ENCODE results near the gene AMZ1.
A peak's percentile ranks its signal among the peaks of the same experiment; 100 is the strongest.

The AMZ1 gene, protein sequence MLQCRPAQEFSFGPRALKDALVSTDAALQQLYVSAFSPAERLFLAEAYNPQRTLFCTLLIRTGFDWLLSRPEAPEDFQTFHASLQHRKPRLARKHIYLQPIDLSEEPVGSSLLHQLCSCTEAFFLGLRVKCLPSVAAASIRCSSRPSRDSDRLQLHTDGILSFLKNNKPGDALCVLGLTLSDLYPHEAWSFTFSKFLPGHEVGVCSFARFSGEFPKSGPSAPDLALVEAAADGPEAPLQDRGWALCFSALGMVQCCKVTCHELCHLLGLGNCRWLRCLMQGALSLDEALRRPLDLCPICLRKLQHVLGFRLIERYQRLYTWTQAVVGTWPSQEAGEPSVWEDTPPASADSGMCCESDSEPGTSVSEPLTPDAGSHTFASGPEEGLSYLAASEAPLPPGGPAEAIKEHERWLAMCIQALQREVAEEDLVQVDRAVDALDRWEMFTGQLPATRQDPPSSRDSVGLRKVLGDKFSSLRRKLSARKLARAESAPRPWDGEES

DNA sequence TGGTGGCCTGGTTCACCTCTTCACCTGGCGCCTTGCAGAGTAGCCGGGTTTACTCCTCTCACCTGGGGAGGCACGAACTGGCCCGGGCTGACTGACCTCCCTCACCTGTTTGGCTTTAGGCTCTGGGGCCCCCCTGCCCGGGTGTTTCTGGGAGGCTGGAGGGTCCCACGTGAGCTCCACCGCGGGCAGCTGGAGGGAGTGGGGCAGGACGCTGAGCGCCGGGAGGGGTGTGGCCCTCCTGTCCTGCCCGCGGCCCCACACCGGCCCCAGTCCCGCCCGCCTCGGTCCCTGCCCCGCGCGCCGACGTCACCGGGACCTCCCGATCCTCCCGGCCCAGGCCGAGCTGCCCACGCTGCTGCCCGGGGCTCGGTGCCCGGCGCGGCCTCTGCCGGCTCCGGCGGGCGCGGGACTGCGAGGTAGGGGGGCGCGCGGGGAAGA lies at the start of gene AMZ1:
Gene AMZ1 (plus strand): TSS at position 322 of the 438 bp plus-strand sequence. CDS start 12,250 bp downstream, outside the sequence.
- peaks cover 17% of the 10 kb centered on the region for H3K27me3 Mint-ChIP-seq
- H3K4me1 Mint-ChIP-seq (ENCODE audit: low read depth) = peaks cover 7% of the 10 kb centered on the region
- H3K27ac Mint-ChIP-seq = no peak within 1 kb of the TSS
- H3K4me3 Mint-ChIP-seq = peak within 1 kb of the TSS; percentile 60
- no peaks in the 10 kb centered on the region for H3K9me3 Mint-ChIP-seq (ENCODE audit: low read depth)
- no peaks in the 10 kb centered on the region for H3K36me3 Mint-ChIP-seq

DNA sequence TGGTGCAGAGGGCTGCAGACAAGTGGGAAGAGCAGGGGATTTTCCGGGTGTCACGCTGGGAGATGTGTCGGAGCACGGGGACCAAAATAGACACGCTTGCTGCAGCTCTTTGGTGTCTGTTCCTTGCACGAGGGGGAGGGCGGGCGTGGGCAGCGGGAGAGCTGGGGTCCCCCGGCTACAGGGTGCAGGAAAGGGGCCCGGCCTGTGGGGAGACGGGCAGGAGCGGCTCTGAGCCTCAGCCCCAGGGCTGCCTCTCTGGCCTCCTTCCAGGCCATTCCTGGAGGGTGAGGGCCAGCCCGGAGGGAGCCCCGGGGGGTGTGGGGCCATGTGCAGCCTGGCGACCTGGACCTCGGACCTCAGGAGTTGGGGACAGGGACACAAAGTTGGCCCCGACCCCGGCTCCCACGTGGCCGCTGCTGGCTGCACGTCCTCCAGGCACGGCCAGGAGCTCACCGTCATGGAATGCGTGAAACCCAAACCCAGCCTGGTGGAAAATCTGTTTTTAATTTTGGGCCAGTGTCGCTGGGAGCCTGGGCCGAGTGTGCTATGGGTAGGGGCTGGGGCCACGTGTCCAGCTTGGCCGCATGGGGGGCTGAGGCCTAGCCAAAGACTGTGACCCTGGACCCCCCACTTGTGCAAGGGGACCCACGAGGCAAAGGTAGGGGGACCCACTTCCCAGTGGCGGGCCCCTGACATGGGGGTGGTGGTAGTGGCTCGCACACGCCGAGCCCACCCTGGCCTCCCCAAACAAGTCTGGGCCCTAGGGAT lies 49.6 kb upstream of the AMZ1 start:
- Mint-ChIP-seq H3K4me3 (no peak overlapping the region), H3K4me1 (ENCODE audit: low read depth) (peaks cover 8% of the 10 kb centered on the region), H3K9me3 (ENCODE audit: low read depth) (no peaks in the 10 kb centered on the region), H3K36me3 (no peaks in the 10 kb centered on the region), H3K27me3 (no peaks in the 10 kb centered on the region), H3K27ac (no peak overlapping the region)

DNA sequence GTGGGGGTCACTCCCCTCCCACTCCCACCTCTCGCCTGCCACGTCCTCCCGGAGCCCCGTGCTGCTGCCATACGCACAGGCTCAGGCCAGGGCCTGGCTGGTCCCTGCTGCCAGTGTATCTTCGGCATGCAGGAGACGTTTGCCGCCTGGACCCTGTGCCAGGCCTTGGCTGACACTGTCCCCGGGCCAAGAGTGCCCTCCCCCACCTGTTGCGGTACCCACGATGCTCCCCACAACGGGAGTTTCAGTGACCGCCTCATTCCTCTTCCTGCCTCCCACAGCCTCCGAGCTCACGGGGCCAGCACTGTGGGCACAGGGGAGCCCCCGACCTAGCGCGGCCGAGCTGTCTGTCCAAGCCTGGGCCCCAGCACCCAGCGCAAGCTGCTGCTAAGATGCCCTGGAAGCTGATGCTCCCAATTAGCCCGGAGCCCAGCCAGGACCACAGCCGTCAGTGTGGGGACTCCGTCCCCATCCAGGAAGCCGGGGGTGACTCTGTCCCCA lies 48.8 kb upstream of the AMZ1 start:
- no peaks in the 10 kb centered on the region for H3K36me3 Mint-ChIP-seq
- H3K4me3 Mint-ChIP-seq = no peak overlapping the region
- no peaks in the 10 kb centered on the region for H3K9me3 Mint-ChIP-seq (ENCODE audit: low read depth)
- no peak overlapping the region for H3K27ac Mint-ChIP-seq
- peaks cover 6% of the 10 kb centered on the region for H3K4me1 Mint-ChIP-seq (ENCODE audit: low read depth)
- H3K27me3 Mint-ChIP-seq = no peaks in the 10 kb centered on the region

DNA sequence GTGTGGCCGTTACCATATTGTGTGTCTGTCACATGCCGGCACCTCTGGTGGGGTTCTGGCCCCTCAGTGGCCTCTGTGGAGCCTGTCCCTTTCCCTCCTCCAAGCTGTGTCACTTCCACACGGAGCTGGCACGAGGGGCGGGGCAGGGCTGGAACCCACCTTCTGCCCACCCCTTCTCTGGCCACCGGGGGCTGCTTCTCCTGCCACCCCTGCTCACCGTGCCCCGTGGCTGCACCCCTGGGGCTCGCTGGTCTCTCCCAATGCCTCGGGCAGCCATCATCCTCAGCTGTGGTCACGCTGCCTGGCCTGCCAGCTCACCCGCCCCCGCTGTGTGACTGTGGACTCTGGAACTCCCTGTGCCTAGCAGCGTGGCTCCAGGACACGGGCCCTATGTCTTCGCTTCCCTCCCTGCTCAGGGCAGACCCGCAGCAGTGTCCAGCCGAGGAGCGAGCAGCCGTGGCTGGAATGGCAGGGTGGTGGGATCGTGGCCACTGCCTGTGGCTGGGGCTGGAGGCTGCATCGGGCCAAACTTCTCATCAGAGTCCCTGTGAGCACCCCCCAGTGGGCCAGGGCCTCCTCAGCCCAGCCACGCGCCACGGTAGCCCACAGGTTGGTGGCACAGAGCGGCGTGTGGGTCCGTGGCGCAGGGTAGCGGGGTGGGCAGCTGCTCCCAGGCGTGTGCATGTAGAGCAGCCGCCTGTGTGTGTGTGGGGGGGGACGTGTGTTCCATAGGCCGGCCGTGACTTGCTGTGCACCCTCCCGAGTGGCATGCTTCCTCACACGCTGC lies 48.1 kb upstream of the AMZ1 start:
- Mint-ChIP-seq H3K9me3 (ENCODE audit: low read depth) (no peaks in the 10 kb centered on the region), H3K4me3 (no peak overlapping the region), H3K4me1 (ENCODE audit: low read depth) (peaks cover 12% of the 10 kb centered on the region), H3K36me3 (no peaks in the 10 kb centered on the region), H3K27me3 (no peaks in the 10 kb centered on the region), H3K27ac (no peak overlapping the region)

DNA sequence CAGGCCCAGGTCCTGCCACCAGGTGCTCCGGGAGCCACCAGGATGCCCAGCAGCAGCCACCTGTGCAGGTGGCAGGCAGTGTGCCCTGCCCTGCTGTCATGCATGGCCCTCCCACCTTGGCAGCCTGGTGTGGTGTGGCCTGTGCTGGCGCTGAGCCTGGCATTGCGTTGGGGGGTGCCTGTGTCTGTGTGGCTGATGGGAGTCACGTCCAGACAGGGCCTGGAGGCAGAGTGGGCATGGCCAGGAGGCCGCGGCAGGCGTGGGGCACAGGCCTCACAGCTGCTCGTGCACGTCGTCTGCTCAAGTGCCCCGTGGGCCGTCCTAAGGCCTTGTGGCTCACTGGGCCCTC lies 47.5 kb upstream of the AMZ1 start:
- Mint-ChIP-seq H3K36me3 (no peaks in the 10 kb centered on the region), H3K9me3 (ENCODE audit: low read depth) (no peaks in the 10 kb centered on the region), H3K4me3 (no peak overlapping the region), H3K27ac (no peak overlapping the region), H3K4me1 (ENCODE audit: low read depth) (peaks cover 17% of the 10 kb centered on the region), H3K27me3 (no peaks in the 10 kb centered on the region)

DNA sequence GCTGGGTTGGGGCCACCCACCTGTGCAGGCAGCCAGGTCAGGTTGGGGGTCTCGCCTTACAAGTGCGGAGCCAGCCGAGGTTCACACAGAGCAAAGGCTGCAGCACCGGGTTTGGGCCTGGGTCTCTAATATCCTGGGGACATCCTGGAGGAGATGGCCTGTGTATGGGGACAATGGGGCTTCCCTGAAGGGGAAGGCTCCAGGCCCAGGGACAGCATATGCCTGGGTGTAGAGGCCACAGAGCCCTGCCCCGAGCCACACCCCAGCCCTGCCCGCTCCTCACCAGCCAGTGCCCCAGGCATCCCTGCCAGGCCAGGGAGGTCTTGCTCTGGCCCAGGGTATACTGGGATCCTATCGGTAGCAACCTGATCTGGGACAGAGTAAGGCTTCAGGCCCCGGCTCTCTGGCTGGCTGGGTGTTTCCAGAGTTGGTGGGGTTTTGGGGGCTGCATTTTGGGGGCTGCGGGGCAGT lies 47.1 kb upstream of the AMZ1 start:
- no peaks in the 10 kb centered on the region for H3K36me3 Mint-ChIP-seq
- H3K4me3 Mint-ChIP-seq = no peak overlapping the region
- no peaks in the 10 kb centered on the region for H3K9me3 Mint-ChIP-seq (ENCODE audit: low read depth)
- H3K4me1 Mint-ChIP-seq (ENCODE audit: low read depth) = peaks cover 21% of the 10 kb centered on the region
- no peaks in the 10 kb centered on the region for H3K27me3 Mint-ChIP-seq
- no peak overlapping the region for H3K27ac Mint-ChIP-seq

DNA sequence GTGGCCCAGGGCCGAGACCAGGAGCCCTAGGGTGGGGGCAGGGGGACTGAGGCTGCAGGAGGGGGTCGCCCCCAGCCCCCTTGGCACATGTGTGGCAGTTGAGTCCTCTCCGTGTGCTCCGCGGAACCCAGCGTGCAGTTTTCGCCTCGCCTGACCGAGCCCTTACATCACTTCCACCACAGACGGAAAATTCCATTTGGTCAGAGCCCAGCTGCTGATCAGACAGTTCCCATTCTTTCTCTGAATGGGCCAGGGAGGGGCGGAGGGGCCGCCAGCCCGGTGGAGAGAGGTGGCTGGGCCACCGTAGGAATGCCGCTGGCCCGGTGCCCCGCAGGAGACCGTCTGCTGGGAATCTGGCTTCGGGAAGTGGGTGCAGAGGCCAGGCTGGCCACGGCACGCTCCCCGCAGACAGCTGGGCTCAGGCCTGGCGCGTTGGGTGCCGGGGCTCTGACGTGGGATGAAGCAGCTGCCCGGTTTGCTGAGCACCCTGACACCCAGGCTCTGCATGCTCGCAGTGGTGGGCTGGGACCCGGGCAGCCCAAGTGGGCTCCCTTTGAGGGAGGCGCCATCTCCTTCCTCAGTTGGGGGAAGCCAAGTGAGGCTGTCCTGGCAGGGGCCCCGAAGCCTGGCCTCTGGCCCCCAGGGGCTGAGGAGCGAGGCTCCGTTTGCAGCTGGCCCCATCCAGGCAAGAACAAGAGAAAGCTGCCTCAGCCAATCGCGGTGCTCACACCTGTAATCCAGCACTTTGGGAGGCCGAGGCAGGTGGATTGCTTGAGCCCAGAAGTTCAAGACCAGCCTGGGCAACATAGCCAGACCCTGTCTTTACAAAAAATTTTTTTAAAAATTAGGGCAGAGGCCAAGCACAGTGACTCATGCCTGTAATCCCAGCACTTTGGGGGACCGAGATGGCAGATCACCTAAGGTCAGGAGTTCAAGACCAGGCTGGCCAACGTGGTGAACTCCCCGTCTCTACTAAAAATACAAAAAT lies 46.3 kb upstream of the AMZ1 start:
- Mint-ChIP-seq H3K36me3 (no peaks in the 10 kb centered on the region), H3K27ac (no peak overlapping the region), H3K27me3 (no peaks in the 10 kb centered on the region), H3K4me1 (ENCODE audit: low read depth) (peaks cover 18% of the 10 kb centered on the region), H3K4me3 (no peak overlapping the region), H3K9me3 (ENCODE audit: low read depth) (no peaks in the 10 kb centered on the region)

DNA sequence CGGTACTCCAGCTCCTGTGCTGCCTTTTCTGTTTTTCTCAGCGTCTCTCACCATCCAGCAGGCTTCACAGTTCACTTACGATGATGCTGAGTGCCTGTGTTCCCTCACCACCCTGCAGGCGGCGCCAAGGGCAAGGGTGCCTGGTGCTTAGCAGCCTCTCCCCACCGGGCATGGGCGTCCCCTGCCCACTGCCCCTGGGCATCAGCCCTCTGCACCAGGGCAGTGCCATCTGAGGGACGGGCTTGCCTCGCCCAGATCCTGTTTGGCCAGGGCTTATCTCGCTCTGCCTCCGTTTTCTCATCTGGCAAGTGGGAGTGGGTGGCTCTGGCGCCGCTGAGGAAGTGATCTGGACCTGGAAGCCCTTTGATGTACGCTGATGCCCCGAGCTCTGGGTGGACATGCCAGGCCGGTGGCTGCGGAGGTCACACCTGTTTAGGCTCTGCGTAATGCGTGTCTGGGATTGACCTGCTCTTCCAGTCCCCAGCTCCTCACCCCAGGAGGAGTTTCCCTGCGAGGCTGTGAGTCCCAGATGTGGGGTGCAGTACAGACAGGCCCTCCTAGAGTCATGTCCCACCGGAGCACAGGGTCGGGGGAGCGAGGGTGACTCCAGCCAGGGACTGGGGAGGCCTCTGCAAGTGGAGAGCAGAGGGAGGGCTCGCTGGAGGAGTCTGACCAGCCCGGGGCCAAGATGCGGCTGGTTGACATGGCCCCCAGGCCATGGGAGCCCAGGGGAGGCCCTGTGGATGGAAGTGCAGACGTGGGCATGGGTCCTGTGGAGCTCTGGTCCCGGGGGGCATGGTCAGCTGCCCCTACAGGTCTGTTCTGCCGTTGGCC lies 44.4 kb upstream of the AMZ1 start:
- Mint-ChIP-seq H3K36me3 (no peaks in the 10 kb centered on the region), H3K4me1 (ENCODE audit: low read depth) (peaks cover 18% of the 10 kb centered on the region)

DNA sequence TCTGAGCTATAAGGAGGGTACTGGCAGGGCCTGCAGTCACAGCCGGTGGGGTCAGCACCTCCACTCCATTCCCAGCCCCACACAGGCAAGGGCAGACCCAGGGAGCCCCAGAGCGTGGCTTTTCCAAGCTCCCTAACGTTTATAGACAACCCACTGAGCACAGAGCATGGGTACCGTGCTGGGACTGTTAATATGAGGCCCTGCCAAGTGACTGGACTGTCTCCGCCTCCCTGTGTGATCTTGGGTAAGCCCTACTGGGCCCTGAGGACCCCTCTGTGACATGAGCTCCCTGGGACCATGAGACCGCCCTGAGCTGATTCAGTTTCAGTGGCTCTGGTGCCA lies 43.8 kb upstream of the AMZ1 start:
- no peaks in the 10 kb centered on the region for H3K27me3 Mint-ChIP-seq
- H3K27ac Mint-ChIP-seq = no peak overlapping the region
- peaks cover 18% of the 10 kb centered on the region for H3K4me1 Mint-ChIP-seq (ENCODE audit: low read depth)
- H3K9me3 Mint-ChIP-seq (ENCODE audit: low read depth) = no peaks in the 10 kb centered on the region
- no peaks in the 10 kb centered on the region for H3K36me3 Mint-ChIP-seq
- H3K4me3 Mint-ChIP-seq = peak overlapping the region; percentile 23

More for the DNA sequence above, 44.4 kb upstream of the AMZ1 start:
- no peaks in the 10 kb centered on the region for H3K27me3 Mint-ChIP-seq
- no peak overlapping the region for H3K27ac Mint-ChIP-seq
- H3K4me3 Mint-ChIP-seq = no peak overlapping the region
- no peaks in the 10 kb centered on the region for H3K9me3 Mint-ChIP-seq (ENCODE audit: low read depth)

DNA sequence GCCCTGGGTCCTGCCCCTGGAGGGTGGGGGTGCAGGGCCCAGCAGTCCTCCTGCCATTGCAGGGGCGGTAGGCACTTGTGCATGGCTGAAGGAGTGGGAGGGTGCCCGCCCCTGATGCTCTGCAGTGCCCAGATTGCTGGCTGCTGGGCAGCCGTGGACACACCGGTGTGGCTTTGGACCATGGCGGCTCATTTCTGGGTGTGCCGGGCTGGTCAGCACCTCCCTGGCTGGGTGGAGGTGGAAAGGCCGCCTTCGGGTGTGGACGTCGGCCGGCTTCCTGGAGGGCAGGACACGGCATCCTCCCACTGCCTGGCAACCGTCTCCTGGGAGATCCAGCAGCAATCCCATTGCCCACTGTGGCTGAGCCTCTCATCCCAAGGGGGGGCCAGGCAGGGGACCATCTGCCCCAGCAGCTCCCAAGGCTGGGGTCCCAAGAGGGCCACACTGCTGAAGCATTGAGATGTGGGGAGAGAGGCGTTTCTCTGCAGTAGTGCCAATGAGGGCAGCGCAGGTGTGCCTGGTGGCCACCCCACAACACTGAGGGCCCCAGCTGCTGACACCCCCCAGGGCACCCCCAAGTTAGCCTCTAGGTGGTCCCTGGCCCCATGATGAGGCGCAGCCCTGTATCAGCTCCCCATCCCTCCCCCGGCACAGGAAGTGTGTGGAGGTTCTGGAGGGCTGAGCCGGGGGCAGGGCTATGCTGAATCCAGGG lies 43.3 kb upstream of the AMZ1 start:
- Mint-ChIP-seq H3K27ac (peak overlapping the region; percentile 76), H3K4me3 (peak overlapping the region; percentile 85), H3K4me1 (ENCODE audit: low read depth) (peaks cover 18% of the 10 kb centered on the region), H3K9me3 (ENCODE audit: low read depth) (no peaks in the 10 kb centered on the region), H3K27me3 (no peaks in the 10 kb centered on the region), H3K36me3 (no peaks in the 10 kb centered on the region)

DNA sequence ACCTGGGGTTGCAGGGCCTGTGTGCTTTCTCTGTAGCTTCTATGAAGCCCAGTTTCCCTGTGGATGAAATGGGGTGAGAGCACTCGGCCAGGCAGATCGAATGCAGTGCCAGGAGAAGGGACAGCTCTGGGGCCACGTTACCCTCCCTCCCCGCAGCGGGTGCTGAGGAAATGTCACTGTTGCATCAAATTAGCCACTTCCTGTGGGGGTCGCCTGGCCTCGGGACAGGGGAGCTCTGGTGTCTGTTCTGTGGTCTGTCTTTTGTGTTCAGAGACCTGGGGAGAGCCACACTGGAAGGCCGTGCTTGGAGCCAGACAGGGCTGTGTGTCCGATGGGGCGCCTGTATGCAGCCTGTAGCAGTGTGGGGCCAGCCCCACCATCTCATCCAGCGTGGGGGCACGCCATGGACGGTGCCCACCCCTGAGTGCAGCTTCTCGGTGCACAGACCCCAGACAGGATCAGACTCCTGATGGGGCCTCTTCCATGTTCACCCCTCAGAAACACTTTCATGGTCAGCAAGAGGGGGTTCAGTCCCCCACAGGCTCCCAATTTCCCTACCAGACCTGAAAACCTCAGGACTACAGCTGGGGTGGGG lies 42.6 kb upstream of the AMZ1 start:
- Mint-ChIP-seq H3K4me1 (ENCODE audit: low read depth) (peaks cover 18% of the 10 kb centered on the region), H3K27me3 (no peaks in the 10 kb centered on the region), H3K9me3 (ENCODE audit: low read depth) (no peaks in the 10 kb centered on the region), H3K4me3 (peak overlapping the region; percentile 85), H3K36me3 (no peaks in the 10 kb centered on the region), H3K27ac (peak overlapping the region; percentile 76)

DNA sequence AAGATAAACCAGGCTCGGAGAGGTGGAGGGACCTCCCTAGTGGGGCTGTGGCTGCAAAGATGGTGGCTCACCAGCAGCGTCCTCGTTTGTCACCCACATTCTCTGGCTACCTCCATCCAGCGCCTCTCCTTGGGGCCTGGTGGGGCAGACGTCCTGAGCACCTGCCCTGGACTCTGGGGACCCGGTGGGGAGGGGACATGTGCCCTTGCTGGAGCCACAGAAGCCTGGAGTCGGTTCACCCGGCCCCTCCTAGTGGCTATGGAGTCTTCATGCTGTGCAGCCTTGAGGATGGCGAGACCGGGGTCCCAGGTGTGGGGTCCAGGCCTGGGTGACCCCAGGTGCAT lies 41.7 kb upstream of the AMZ1 start:
- H3K27me3 Mint-ChIP-seq = no peaks in the 10 kb centered on the region
- peaks cover 18% of the 10 kb centered on the region for H3K4me1 Mint-ChIP-seq (ENCODE audit: low read depth)
- H3K4me3 Mint-ChIP-seq = no peak overlapping the region
- H3K36me3 Mint-ChIP-seq = no peaks in the 10 kb centered on the region
- H3K27ac Mint-ChIP-seq = no peak overlapping the region
- no peaks in the 10 kb centered on the region for H3K9me3 Mint-ChIP-seq (ENCODE audit: low read depth)
